ENCODE measurements around the gene SLC2A6.
A peak's percentile ranks its signal among the peaks of the same experiment; 100 is the strongest.

SLC2A6 gene

GRCh38 chr9:133515240-133515610 is 36.3 kb upstream of the SLC2A6 start:
- DNase-seq: no peak

GRCh38 chr9:133514460-133515239 is 35.8 kb upstream of the SLC2A6 start:
- no peak for DNase-seq

GRCh38 chr9:133513214-133514100 is 34.6 kb upstream of the SLC2A6 start:
- DNase-seq: no peak

GRCh38 chr9:133512253-133513213 is 33.6 kb upstream of the SLC2A6 start:
- DNase-seq: no peak

GRCh38 chr9:133511607-133512006 is 32.7 kb upstream of the SLC2A6 start:
- no peak for DNase-seq

GRCh38 chr9:133510926-133511505 is 32.1 kb upstream of the SLC2A6 start:
- DNase-seq: no peak

- peak; percentile 62 for DNase-seq
These were observed 30.5 kb upstream of the SLC2A6 start for GRCh38 chr9:133509179-133510083.

GRCh38 chr9:133508046-133508445 is 29.1 kb upstream of the SLC2A6 start:
- no peak for DNase-seq

- DNase-seq: no peak
These were observed 28.5 kb upstream of the SLC2A6 start for GRCh38 chr9:133507246-133507965.

GRCh38 chr9:133506653-133507038 is 27.7 kb upstream of the SLC2A6 start:
- no peak for DNase-seq

- DNase-seq: no peak
These were observed 27.2 kb upstream of the SLC2A6 start for GRCh38 chr9:133505901-133506652.

- no peak for DNase-seq
These were observed 26.4 kb upstream of the SLC2A6 start for GRCh38 chr9:133505186-133505830.

- DNase-seq: no peak
These were observed 23.2 kb upstream of the SLC2A6 start for GRCh38 chr9:133502112-133502511.

GRCh38 chr9:133499892-133500270 is 21.0 kb upstream of the SLC2A6 start:
- no peak for DNase-seq

GRCh38 chr9:133499132-133499891 is 20.4 kb upstream of the SLC2A6 start:
- DNase-seq: no peak

- no peak for DNase-seq
These were observed 18.3 kb upstream of the SLC2A6 start for GRCh38 chr9:133496861-133497842.
